ENCODE measurements around the gene UBAC1.
"Not testable (repeated sequence)": the region's sequence is repeated elsewhere in the genome, so short reads cannot be mapped to it uniquely, and the experiment has no call there.

UBAC1 gene

DNA sequence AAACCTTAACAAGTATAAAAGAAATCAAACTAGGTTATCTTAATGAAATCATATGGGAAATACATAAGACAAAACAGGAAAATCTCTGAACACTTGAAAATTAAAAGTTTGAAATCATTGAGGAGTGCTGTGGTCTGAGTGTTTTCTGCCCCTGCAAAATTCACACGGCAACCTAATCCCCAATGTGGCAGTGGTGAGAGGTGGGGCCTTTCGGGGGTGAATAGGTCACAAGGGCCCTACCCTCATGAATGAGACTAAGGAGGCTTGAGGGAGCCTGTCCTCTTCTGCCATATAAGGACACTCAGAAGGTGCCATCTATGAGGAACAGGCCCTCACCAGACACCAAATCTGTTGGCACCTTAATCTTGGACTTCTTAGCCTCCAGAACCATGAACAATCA, 64.5 kb downstream of the UBAC1 start:
- Histone ChIP-seq H3K9me3 (ENCODE audit: control insufficient read depth, insufficient read depth, low read length) (peaks cover 23% of the 10 kb centered on the region; the same call in 1 of the 2 replicates), H3K36me3 (ENCODE audit: insufficient read depth, low read length) (no peaks in the 10 kb centered on the region), H3K4me1 (ENCODE audit: insufficient read depth, low read length) (peaks cover 2% of the 10 kb centered on the region; the same call in 1 of the 2 replicates)

DNA sequence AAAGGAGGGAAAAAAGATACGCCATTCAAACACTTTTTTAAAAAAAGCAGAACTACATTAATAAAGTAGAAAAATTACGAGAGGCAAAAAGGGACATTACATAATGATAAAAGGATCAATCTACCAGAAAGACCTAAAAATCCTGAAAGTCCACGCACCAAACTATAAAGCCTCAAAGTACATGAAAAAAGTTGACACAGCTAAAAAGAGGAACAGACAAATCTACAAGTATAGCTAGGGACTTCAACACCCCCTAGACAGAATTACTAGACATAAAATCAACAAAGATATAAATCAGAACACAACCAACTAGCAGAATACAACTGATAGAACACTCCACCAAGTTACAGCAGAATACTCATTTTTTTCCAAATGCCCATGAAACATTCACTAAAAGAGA, 65.0 kb downstream of the UBAC1 start:
- H3K4me1 ChIP-seq (ENCODE audit: insufficient read depth, low read length) = peaks cover 6% of the 10 kb centered on the region; the same call in 1 of the 2 replicates

More for the DNA sequence above, 64.5 kb downstream of the UBAC1 start:
- H3K9ac ChIP-seq (ENCODE audit: low read depth, low read length) = no peak overlapping the region

DNA sequence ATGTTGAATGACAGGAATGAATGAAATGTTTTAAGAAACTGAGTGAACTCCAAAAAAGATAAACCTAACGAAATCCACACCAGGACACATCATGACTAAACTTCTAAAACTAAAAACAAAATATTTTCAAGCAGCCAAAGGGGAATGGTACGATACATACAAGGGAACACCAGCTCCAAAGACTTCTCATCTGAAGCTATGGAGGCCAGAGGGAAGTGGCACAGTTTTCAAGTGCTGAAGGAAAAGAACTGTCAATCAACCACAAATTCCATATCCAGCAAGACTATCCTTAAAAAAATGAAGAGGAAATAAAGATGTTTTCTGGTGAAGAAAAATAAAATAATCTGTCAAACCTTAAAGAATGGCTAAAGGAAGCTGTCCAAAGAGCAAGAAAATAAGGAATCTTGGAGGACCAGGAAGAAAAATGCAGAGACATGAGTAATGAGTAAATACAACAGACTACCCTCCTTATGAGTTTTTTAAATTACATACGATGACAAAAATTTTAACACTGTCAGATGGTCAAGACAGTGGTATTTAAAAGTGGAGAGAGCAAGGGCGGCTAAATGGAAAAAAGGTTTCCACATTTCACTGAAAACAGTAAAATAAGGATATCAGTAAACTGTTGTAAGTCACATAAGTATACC, 65.8 kb downstream of the UBAC1 start:
- no peaks in the 10 kb centered on the region for H3K36me3 ChIP-seq (ENCODE audit: insufficient read depth, low read length)
- H3K9ac ChIP-seq (ENCODE audit: low read depth, low read length) = no peak overlapping the region
- H3K9me3 ChIP-seq (ENCODE audit: control insufficient read depth, insufficient read depth, low read length) = peaks cover 23% of the 10 kb centered on the region; the same call in 1 of the 2 replicates
- peaks cover 11% of the 10 kb centered on the region for H3K4me1 ChIP-seq (ENCODE audit: insufficient read depth, low read length)

More for the DNA sequence above, 65.0 kb downstream of the UBAC1 start:
- Histone ChIP-seq H3K36me3 (ENCODE audit: insufficient read depth, low read length) (no peaks in the 10 kb centered on the region), H3K9me3 (ENCODE audit: control insufficient read depth, insufficient read depth, low read length) (peaks cover 23% of the 10 kb centered on the region; the same call in 1 of the 2 replicates), H3K9ac (ENCODE audit: low read depth, low read length) (no peak overlapping the region)

DNA sequence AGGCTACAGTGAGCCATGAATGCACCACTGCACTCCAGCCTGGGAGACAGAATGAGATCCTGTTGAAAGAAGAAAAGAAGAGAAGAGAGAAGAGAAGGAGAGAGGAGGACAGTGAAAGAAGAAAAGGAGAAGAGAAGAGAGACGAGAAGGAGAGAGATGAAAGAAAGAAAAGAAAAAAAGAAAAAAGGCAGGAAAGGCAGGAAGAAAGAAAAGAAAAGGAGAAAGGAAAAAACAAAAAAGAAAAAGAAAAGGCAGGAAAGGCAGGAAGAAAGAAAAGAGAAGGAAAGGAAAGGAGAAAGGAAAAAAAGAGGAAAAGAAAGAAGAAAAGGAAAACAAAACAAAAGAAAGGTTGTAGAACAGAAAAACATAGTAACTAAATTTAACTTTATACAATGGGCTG, 68.1 kb downstream of the UBAC1 start:
- no peak overlapping the region for H3K9ac ChIP-seq (ENCODE audit: low read depth, low read length)
- H3K36me3 ChIP-seq (ENCODE audit: insufficient read depth, low read length) = no peaks in the 10 kb centered on the region
- peaks cover 31% of the 10 kb centered on the region for H3K4me1 ChIP-seq (ENCODE audit: insufficient read depth, low read length)
- peaks cover 11% of the 10 kb centered on the region; the same call in 1 of the 2 replicates for H3K9me3 ChIP-seq (ENCODE audit: control insufficient read depth, insufficient read depth, low read length)

DNA sequence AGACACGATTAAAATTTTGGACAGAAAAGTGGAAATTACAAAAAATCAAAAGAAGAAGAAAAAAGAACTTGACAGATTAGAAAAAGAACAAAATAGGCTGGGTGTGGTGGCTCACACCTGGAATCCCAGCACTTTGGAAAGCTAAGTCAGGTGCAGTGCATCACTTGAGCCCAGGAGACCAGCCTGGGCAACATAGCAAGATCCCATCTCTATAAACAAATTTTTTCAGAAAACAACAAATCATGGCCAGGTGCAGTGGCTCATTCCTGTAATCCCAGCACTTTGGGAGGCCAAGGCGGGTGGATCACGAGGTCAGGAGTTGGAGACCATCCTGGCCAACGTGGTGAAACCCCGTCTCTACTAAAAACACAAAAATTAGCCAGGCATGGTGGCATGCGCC, 68.8 kb downstream of the UBAC1 start:
- not testable (repeated sequence) for H3K36me3 ChIP-seq (ENCODE audit: insufficient read depth, low read length); H3K9ac ChIP-seq (ENCODE audit: low read depth, low read length)
- peaks cover 11% of the 10 kb centered on the region; the same call in 1 of the 2 replicates for H3K9me3 ChIP-seq (ENCODE audit: control insufficient read depth, insufficient read depth, low read length)
- H3K4me1 ChIP-seq (ENCODE audit: insufficient read depth, low read length) = peaks cover 38% of the 10 kb centered on the region

DNA sequence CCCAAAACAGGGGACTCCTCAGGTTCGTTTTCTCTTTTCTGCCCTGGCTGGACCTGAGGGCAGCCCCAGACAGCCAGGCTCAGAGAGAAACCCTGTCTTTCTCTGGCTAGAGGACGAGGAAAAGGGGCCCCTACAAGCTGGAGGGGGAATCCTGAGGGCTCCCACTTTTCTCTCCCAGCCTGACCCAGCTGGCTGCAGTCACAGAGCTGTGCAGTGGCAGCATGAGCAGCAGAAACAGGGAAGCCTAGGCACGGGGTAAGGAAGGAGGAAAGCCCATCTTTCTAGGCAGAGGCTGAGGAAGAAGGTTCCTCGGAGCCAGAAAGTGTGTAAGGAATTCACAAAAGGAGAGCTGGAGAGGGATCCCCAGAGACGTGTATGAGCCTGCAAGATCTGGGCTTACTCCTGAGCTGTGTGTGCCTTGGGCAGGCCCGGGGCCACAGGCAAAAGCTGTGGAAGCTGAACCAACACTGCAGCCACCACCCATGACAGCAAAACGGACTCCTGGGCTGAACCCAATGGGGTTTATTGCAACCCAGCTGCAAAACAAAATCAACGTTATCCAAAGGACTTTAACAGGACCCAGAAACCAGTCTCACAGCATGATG, 70.0 kb downstream of the UBAC1 start:
- Histone ChIP-seq H3K9me3 (ENCODE audit: control insufficient read depth, insufficient read depth, low read length) (peaks cover 9% of the 10 kb centered on the region; the same call in 1 of the 2 replicates), H3K36me3 (ENCODE audit: insufficient read depth, low read length) (no peaks in the 10 kb centered on the region), H3K4me1 (ENCODE audit: insufficient read depth, low read length) (peaks cover 50% of the 10 kb centered on the region), H3K9ac (ENCODE audit: low read depth, low read length) (no peak overlapping the region)

DNA sequence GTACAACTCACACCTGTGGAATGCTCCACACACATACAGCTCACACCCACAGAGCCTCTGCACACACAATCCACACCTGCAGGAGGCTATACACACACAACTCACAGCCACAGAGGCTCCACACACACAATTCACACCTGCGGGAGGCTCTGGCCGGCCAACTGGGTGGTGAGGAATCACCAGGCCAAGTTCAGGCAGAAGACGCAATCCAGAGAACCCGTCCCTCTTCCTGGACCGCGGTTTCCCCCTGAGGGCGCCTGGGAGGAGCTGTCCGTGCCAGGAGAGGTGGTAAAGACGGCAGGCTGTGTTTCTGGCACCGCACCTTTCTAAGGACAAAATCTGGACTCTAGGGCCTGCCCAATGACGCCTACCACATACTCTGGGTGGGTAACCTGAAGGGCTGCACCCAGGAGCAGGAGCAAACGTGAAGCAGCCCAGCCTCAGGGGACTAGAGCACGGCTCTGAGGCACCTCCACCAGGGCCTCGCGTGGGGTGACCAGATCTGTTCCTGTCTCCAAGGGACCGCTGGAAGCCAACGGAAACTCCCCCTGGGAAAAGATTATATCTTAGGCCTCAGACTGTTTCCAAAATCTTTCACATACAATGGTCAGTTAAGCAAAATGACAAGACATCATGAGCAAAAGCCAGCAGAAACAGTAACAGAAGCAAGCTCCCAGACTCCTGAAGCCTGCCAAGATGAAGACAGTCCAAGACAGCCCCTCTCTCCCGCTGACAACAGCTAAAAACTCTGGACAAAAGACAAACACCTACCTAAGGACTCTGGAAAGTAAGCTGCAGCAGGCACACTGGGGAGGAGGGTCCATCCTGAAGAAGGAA, 70.8 kb downstream of the UBAC1 start:
- no peak overlapping the region for H3K9ac ChIP-seq (ENCODE audit: low read depth, low read length)
- H3K9me3 ChIP-seq (ENCODE audit: control insufficient read depth, insufficient read depth, low read length) = peaks cover 6% of the 10 kb centered on the region; the same call in 1 of the 2 replicates
- no peaks in the 10 kb centered on the region for H3K36me3 ChIP-seq (ENCODE audit: insufficient read depth, low read length)
- H3K4me1 ChIP-seq (ENCODE audit: insufficient read depth, low read length) = peaks cover 55% of the 10 kb centered on the region

DNA sequence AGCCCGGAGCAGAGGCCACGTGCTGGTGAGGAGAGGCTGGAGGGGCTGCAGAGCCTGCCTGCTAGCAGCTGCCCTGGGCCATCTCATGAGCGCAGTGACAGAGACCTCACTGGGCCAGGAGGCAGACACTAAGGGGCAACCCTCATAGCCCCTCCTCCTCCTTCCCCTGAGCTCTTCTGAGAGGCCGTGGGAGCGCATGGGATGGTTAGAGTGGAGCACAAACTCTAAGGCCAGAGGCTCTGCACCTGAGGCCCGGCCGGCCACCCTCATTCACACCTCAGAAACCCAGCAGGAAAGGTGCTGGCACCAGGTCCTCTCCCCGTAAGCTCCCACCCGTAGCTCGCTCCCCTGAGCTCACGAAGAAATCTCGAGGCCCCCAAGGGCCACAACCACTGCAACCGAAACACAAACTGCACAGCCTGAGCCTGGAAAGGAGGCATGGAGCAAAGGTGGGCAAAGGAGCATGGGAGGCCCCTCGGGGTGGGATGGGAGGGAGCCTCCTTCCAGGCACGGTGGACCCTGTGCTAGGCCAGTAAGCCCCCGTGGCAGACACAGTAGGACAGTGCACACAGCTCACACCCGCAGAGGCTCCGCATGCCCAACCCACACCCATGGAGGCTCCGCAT, 71.5 kb downstream of the UBAC1 start:
- peaks cover 59% of the 10 kb centered on the region for H3K4me1 ChIP-seq (ENCODE audit: insufficient read depth, low read length)
- H3K9ac ChIP-seq (ENCODE audit: low read depth, low read length) = no peak overlapping the region
- no peaks in the 10 kb centered on the region for H3K36me3 ChIP-seq (ENCODE audit: insufficient read depth, low read length)
- no peaks in the 10 kb centered on the region for H3K9me3 ChIP-seq (ENCODE audit: control insufficient read depth, insufficient read depth, low read length)

DNA sequence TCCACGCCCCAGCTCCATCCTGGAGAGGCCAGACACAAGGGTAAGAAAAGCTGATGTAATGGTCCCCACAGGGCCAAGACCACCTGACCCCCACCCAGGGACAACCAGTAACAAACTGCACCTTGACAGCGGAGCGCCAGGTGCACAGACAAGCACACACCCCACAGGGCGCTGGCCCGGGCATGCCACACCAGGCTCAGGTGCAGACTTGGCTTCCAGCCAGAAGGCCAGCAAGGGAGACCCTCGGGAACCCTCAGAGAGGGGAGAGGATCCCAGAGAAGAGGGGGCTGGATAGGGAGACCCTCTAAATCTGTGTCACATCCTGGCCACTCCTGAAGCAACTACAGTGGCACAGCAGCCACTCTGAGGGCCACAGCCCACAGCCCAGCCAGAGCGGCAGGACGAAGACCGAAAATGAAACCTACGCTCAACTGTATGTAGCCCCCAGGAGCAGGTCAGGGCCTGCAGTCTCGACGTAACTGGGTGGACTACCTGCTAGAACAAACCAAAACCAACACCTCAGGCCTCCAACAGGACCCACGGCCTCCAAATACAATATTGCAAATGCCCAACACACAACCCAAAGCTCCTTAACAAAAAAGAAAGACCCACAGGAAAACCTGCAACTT, 72.3 kb downstream of the UBAC1 start:
- no peaks in the 10 kb centered on the region for H3K9me3 ChIP-seq (ENCODE audit: control insufficient read depth, insufficient read depth, low read length)
- H3K9ac ChIP-seq (ENCODE audit: low read depth, low read length) = no peak overlapping the region
- no peaks in the 10 kb centered on the region for H3K36me3 ChIP-seq (ENCODE audit: insufficient read depth, low read length)
- H3K4me1 ChIP-seq (ENCODE audit: insufficient read depth, low read length) = peaks cover 59% of the 10 kb centered on the region

DNA sequence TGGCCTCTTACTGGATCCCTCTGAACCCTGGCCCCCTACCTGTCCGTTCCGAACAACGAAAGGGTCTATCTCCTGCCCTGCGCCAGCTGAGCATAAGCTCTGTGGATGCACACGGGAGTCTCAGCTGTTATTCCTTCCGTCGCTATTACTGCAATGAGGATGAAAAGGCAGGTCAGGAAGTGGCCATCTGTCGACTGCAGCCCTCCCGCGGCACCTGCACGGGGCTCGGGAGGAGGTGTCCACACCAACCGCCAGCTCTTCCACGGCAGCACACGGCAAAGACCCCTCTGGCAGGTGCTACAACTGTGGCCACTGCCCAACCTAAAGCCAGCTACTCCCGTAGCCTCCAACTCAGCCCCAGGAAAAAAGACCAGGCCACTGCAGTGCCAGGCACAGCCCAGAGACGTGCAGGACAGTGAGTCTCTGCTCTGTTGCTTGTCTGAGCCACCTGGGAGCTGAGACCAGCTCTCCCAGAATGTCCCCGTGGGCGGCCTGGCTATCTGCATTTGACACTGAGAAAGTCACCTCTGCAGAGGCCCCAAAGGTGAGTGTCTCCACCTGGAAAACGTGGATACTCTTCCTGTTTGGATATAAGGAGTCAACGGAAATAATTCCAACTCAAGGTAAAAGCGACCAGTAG, 72.9 kb downstream of the UBAC1 start:
- no peaks in the 10 kb centered on the region for H3K9me3 ChIP-seq (ENCODE audit: control insufficient read depth, insufficient read depth, low read length)
- no peak overlapping the region for H3K9ac ChIP-seq (ENCODE audit: low read depth, low read length)
- H3K36me3 ChIP-seq (ENCODE audit: insufficient read depth, low read length) = no peaks in the 10 kb centered on the region
- peaks cover 59% of the 10 kb centered on the region for H3K4me1 ChIP-seq (ENCODE audit: insufficient read depth, low read length)

DNA sequence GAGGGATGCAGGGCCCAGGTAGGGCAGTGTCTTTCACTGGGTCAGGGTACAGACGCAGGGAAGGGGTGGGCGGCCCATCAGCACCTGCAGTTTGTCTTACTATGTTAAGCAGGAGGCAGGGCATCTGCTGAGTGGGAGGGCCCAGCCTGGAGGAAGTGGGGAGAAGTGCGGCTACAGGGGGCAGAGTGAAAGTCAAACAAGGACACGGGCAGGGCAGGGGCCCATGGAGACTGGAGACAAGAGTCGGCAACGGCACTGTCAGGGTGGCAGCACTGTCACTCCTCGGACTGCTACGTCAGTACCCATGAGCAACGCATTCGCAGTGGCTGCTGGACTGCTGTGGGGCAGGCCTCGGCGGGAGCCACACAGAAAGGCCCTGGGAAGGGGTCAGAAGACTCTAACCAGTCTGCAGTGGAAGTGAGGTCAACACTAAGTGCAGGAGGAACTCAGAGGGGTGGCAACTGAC, 73.6 kb downstream of the UBAC1 start:
- Histone ChIP-seq H3K4me1 (ENCODE audit: insufficient read depth, low read length) (peaks cover 59% of the 10 kb centered on the region), H3K9ac (ENCODE audit: low read depth, low read length) (no peak overlapping the region; the same call in 1 of the 2 replicates), H3K9me3 (ENCODE audit: control insufficient read depth, insufficient read depth, low read length) (no peaks in the 10 kb centered on the region), H3K36me3 (ENCODE audit: insufficient read depth, low read length) (no peaks in the 10 kb centered on the region)

DNA sequence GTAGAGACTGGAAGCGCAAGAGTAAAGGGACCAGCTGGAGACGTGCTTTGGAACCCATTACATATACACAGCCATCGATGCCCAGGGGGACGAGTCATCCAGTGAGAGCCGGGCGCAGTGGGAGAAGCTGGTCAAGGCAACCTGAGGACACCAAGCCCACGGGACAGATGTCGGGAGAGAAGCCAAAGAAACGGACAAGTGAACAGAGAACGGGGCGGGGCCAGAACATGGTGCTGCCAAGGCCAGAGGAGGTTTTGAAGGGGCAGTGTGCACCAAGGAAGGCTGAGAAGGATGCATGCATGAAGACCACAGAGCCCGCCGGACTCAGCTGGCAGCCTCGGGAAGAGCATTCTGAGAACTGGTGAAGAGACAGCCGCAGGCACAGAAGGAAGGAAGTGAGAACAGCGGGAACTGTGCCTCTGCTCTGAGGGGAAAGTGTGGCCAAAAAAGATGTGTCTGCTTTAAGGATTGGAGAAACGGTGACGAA, 74.1 kb downstream of the UBAC1 start:
- Histone ChIP-seq H3K9me3 (ENCODE audit: control insufficient read depth, insufficient read depth, low read length) (no peaks in the 10 kb centered on the region), H3K4me1 (ENCODE audit: insufficient read depth, low read length) (peaks cover 59% of the 10 kb centered on the region), H3K9ac (ENCODE audit: low read depth, low read length) (no peak overlapping the region), H3K36me3 (ENCODE audit: insufficient read depth, low read length) (no peaks in the 10 kb centered on the region)

DNA sequence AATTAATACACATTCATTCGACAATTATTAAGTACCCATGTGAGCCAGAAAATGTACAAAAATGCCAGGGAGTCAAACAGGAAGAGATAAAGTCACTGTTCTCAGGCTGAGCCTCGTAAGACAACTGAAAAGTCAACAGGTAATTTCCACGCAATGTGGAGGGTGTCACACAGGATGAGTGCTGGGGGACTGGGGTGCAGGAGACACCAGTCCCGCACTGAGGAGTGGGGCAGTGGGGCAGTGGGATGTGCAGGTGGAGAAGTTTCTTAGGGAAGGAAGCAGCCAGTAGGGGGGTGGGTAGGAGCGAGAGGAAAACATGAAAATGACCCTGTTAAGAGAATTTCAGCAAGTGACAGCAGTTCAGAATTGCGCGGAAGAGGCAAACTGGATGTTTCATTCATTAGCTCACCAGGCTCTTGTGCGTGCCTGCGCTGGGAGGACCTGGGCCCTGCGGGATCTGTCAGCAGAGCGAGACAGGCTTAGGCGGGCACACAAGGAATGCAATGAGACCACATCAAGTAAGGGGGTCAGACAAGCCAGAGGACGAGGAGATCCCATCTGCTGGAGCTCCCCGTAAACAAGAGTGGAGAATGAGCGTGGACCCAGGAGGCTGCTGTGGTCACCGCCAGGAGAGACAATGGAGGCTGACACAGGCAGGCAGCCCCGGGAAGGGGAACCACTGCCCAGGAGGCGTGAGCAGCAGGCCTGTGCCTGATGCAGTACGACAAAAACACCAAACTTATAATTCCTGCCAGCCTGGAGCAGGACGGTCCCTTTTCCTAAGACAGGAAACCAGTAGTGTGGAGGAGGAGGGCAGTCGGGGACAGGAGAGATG, 74.8 kb downstream of the UBAC1 start:
- Histone ChIP-seq H3K9ac (ENCODE audit: low read depth, low read length) (no peak overlapping the region), H3K36me3 (ENCODE audit: insufficient read depth, low read length) (no peaks in the 10 kb centered on the region), H3K9me3 (ENCODE audit: control insufficient read depth, insufficient read depth, low read length) (no peaks in the 10 kb centered on the region), H3K4me1 (ENCODE audit: insufficient read depth, low read length) (peaks cover 55% of the 10 kb centered on the region)
